ENCODE results near the gene SMLR1. TPM values are rescaled to one million over a fixed set of nuclear protein-coding genes. Genes with fewer than 3 reads are reported as not detected.

SMLR1 gene
- total and polyA plus RNA-seq, 4 donors = 20.8 to 65.2 (median 39.6) TPM

- Histone ChIP-seq H3K4me1 (ENCODE audit: control insufficient read depth in 4 of 4, insufficient read depth in 4 of 4, low read length in 3 of 4) (peaks cover 6 to 54% (median 22%) of the 10 kb centered on the region in 4 donors), H3K4me3 (ENCODE audit: low read depth in 1 of 3, low read length in 3 of 3) (peak overlapping the region in 1 of 3 donors; percentile 77), H3K9ac (ENCODE audit: low read depth in 1 of 2, low read length in 2 of 2) (no peak overlapping the region), H3K36me3 (ENCODE audit: control insufficient read depth in 4 of 4, insufficient read depth in 3 of 4, low read depth in 1 of 4, low read length in 3 of 4) (no peaks in the 10 kb centered on the region), H3K27ac (ENCODE audit: low read depth in 1 of 2, low read length in 2 of 2) (peak overlapping the region; percentile 52 to 79), H3K9me3 (ENCODE audit: control insufficient read depth in 4 of 4, low read length in 3 of 4) (no peaks in the 10 kb centered on the region), H3K27me3 (ENCODE audit: control insufficient read depth in 4 of 4, insufficient read depth in 4 of 4, low read length in 3 of 4) (no peaks in the 10 kb centered on the region)
- no peak for DNase-seq (ENCODE audit: low spot score)
- WGBS = 55% methylated on average over 4 of the region's 4 CpGs
- TF ChIP-seq SP1 (IDR thresholded peaks at IDR 0.05) (peak; percentile 27), HNF4A (conservative IDR thresholded peaks at IDR 0.05) (peak; percentile 48 to 69), FOXA2 (IDR thresholded peaks at IDR 0.05) (no peak), YY1 (IDR thresholded peaks at IDR 0.05) (peak; percentile 25)
Measured at GRCh38 chr6:130826442-130827246, 562 bp upstream of the SMLR1 start.

DNA sequence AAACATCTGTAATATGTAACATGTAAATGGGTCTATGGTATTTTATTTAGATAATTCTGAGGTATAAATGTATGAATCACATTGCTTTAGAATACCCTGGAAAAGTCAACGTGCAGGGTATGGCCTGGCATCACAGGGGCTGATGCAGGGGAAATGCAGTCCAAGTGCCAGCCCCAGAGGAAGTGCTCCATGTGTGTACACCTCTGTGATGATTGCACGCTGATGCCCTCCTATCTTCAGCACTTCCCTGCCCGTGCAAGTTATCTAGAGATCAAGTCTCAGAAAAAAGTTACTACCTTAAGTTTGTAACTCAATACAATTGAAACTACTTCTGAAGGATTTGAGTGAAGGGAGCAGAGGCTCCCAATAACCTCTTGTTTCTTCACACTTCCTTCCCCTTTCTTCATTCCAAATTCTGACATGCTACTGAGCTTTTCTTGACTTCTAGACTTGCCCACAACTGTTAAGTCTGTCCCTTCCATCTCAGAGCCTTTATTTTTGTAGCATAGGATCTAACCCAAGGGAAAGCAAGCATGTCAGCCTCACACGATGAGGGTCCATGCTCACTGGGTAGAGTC, 2.2 kb downstream of the SMLR1 start:
- WGBS = 28% methylated on average over 4 of the region's 4 CpGs
- no peak for DNase-seq (ENCODE audit: low spot score)

More for the DNA sequence above, 2.2 kb downstream of the SMLR1 start:
- no peaks in the 10 kb centered on the region for H3K27me3 ChIP-seq (ENCODE audit: control insufficient read depth in 4 of 4, insufficient read depth in 4 of 4, low read length in 3 of 4)
- H3K9ac ChIP-seq (ENCODE audit: low read depth in 1 of 2, low read length in 2 of 2) = no peak overlapping the region
- no peaks in the 10 kb centered on the region for H3K9me3 ChIP-seq (ENCODE audit: control insufficient read depth in 4 of 4, low read length in 3 of 4)
- peaks cover 6 to 81% (median 48%) of the 10 kb centered on the region in 4 donors for H3K4me1 ChIP-seq (ENCODE audit: control insufficient read depth in 4 of 4, insufficient read depth in 4 of 4, low read length in 3 of 4)
- peak overlapping the region; percentile 77 to 87 (median 78) for H3K4me3 ChIP-seq (ENCODE audit: low read depth in 1 of 3, low read length in 3 of 3)
- TF ChIP-seq, protein P1, sequence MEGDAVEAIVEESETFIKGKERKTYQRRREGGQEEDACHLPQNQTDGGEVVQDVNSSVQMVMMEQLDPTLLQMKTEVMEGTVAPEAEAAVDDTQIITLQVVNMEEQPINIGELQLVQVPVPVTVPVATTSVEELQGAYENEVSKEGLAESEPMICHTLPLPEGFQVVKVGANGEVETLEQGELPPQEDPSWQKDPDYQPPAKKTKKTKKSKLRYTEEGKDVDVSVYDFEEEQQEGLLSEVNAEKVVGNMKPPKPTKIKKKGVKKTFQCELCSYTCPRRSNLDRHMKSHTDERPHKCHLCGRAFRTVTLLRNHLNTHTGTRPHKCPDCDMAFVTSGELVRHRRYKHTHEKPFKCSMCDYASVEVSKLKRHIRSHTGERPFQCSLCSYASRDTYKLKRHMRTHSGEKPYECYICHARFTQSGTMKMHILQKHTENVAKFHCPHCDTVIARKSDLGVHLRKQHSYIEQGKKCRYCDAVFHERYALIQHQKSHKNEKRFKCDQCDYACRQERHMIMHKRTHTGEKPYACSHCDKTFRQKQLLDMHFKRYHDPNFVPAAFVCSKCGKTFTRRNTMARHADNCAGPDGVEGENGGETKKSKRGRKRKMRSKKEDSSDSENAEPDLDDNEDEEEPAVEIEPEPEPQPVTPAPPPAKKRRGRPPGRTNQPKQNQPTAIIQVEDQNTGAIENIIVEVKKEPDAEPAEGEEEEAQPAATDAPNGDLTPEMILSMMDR (IDR thresholded peaks at IDR 0.05; ENCODE audit: low read depth, low read length, missing input control) = no peak
- TF ChIP-seq TAF1 (conservative IDR thresholded peaks at IDR 0.05) (no peak), FOXA1 (IDR thresholded peaks at IDR 0.05) (no peak), RXRA (IDR thresholded peaks at IDR 0.05) (no peak), NR2F2 (IDR thresholded peaks at IDR 0.05) (no peak), ZBTB33 (IDR thresholded peaks at IDR 0.05) (no peak), EGR1 (IDR thresholded peaks at IDR 0.05; ENCODE audit: low read depth in 2 of 2) (no peak), HNF4A (conservative IDR thresholded peaks at IDR 0.05) (no peak), FOXA2 (IDR thresholded peaks at IDR 0.05) (no peak), ATF3 (IDR thresholded peaks at IDR 0.05) (no peak), HNF4G (IDR thresholded peaks at IDR 0.05) (no peak), MAX (IDR thresholded peaks at IDR 0.05) (no peak), SP1 (IDR thresholded peaks at IDR 0.05) (no peak), JUND (IDR thresholded peaks at IDR 0.05) (no peak), GABPA (IDR thresholded peaks at IDR 0.05 in 1 of 2, conservative IDR thresholded peaks at IDR 0.05 in 1 of 2) (no peak), RAD21 (IDR thresholded peaks at IDR 0.05) (no peak), YY1 (IDR thresholded peaks at IDR 0.05) (no peak)
- TF ChIP-seq, protein P2, sequence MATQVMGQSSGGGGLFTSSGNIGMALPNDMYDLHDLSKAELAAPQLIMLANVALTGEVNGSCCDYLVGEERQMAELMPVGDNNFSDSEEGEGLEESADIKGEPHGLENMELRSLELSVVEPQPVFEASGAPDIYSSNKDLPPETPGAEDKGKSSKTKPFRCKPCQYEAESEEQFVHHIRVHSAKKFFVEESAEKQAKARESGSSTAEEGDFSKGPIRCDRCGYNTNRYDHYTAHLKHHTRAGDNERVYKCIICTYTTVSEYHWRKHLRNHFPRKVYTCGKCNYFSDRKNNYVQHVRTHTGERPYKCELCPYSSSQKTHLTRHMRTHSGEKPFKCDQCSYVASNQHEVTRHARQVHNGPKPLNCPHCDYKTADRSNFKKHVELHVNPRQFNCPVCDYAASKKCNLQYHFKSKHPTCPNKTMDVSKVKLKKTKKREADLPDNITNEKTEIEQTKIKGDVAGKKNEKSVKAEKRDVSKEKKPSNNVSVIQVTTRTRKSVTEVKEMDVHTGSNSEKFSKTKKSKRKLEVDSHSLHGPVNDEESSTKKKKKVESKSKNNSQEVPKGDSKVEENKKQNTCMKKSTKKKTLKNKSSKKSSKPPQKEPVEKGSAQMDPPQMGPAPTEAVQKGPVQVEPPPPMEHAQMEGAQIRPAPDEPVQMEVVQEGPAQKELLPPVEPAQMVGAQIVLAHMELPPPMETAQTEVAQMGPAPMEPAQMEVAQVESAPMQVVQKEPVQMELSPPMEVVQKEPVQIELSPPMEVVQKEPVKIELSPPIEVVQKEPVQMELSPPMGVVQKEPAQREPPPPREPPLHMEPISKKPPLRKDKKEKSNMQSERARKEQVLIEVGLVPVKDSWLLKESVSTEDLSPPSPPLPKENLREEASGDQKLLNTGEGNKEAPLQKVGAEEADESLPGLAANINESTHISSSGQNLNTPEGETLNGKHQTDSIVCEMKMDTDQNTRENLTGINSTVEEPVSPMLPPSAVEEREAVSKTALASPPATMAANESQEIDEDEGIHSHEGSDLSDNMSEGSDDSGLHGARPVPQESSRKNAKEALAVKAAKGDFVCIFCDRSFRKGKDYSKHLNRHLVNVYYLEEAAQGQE (IDR thresholded peaks at IDR 0.05) = no peak
- peak overlapping the region in 1 of 2 donors; percentile 11 for H3K27ac ChIP-seq (ENCODE audit: low read depth in 1 of 2, low read length in 2 of 2)
- H3K36me3 ChIP-seq (ENCODE audit: control insufficient read depth in 4 of 4, insufficient read depth in 3 of 4, low read depth in 1 of 4, low read length in 3 of 4) = no peaks in the 10 kb centered on the region

Measured in liver (tissue), 9 donors.